K562 (cell line): Measurements from ENCODE around the gene TRAF1. TPM values are rescaled to one million over a fixed set of nuclear protein-coding genes. Genes with fewer than 3 reads are reported as not detected.

Experiments
- ARID2 ChIP-seq: fragments of 450-650 bp; IDR thresholded peaks from 2 replicates; pipeline ENCODE4 v1.6.1; 2017; ENCODE audit warnings: antibody characterized with exemption, mild to moderate bottlenecking
- ATF1 ChIP-seq, 2 experiments: fragments of 450-650 bp in 1 of 2; IDR thresholded peaks; 2 replicates each; pipeline ENCODE4 v1.6.1; 2016; ENCODE audit warnings: missing compliant biosample characterization in 1 of 2, missing genetic modification characterization in 1 of 2
- CUX1 ChIP-seq: fragments of 200-800 bp; sonication (Bioruptor generic); IDR thresholded peaks from 2 replicates; pipeline ENCODE4 v1.6.1; 2016; ENCODE audit warnings: missing genetic modification characterization, missing compliant biosample characterization
- MAFG ChIP-seq: fragments of 450-650 bp; conservative IDR thresholded peaks from 2 replicates; pipeline ENCODE4 v1.6.1; 2016; ENCODE audit warnings: missing genetic modification characterization, missing compliant biosample characterization
- MAFK ChIP-seq: IDR thresholded peaks from 2 replicates; pipeline ENCODE4 v1.6.1; 2011; ENCODE audit warnings: low read length, improper control_type of control experiment
- PTBP1 ChIP-seq: fragments of 200-400 bp; formaldehyde crosslinking; IDR thresholded peaks from 2 replicates; pipeline ENCODE4 v1.6.1; 2017; ENCODE audit warnings: low read depth, low read length
- RUNX1 ChIP-seq: sonication (generic); IDR thresholded peaks from 2 replicates; pipeline ENCODE4 v1.6.1; 2016; ENCODE audit warnings: antibody characterized with exemption, low read depth
- TAF9B ChIP-seq: fragments of 450-650 bp; IDR thresholded peaks from 2 replicates; pipeline ENCODE4 v1.6.1; 2018; ENCODE audit warnings: mild to moderate bottlenecking; ENCODE audit not compliant: partially characterized antibody
- YY1 ChIP-seq, 3 experiments: IDR thresholded peaks; 2 replicates each; pipeline ENCODE4 v1.6.1; 2011; ENCODE audit warnings: low read length in 2 of 3, mild to moderate bottlenecking in 2 of 3, moderate library complexity in 2 of 3, borderline replicate concordance in 1 of 3, control low read depth in 1 of 3, low read depth in 1 of 3; ENCODE audit not compliant: insufficient read depth in 3 of 3, insufficient replicate concordance in 2 of 3, control insufficient read depth in 1 of 3, insufficient read length in 1 of 3; ENCODE audit errors: extremely low read depth in 1 of 3
- ZNF274 ChIP-seq: IDR thresholded peaks from 2 replicates; pipeline ENCODE4 v1.6.1; 2011; ENCODE audit warnings: low read depth, mild to moderate bottlenecking, low read length, moderate library complexity, borderline replicate concordance
- polyA plus RNA-seq, 8 experiments: library from polyadenylated mRNA; depleted of rRNA in 4 of 8; stranded (reverse) in 5 of 8; unstranded in 3 of 8; fragments of >200 nt; fragmentation: Nextera tagmentation in 2 of 8; fragmentation: Illumina TruSeq in 1 of 8; extraction: Ambion mirVana in 2 of 8; extraction: Trizol in 1 of 8; gene quantifications; 2 replicates each; pipeline versions ENCODE4 v1.2.1 to v1.2.3, GENCODE V29; 2011 to 2014; ENCODE audit warnings: inconsistent platforms in 1 of 8, missing spikeins in 1 of 8
- total RNA-seq, 7 experiments: library from RNA; depleted of rRNA in 6 of 7; stranded (reverse); fragments of >200 nt in 6 of 7; fragmentation: Illumina TruSeq in 2 of 7; extraction: Trizol in 2 of 7; gene quantifications; 2 replicates each; pipeline versions ENCODE4 v1.2.1 to v1.2.3, GENCODE V29; 2011 to 2021; ENCODE audit warnings: low replicate concordance in 1 of 7
- TF ChIP-seq, protein P1 (sequence below): fragments of 450-650 bp; IDR thresholded peaks from 2 replicates; pipeline ENCODE4 v1.6.1; 2016; ENCODE audit warnings: mild to moderate bottlenecking, moderate library complexity

The TRAF1 gene
- total and polyA plus RNA-seq, 9 of the 15 experiments (the other 6 are each of a cell fraction or from before 2014, with no cell fraction given) = 0.01 to 1.1 (median 0.04) TPM; not detected in 2

GRCh38 chr9:120935383-120935857, 8.8 kb upstream of the TRAF1 start (continued):
- no peak for TF ChIP-seq CUX1 (CRISPR knock-in tag)
- TF ChIP-seq RUNX1 = no peak
- TF ChIP-seq TAF9B = no peak
- TF ChIP-seq ARID2 = no peak
- TF ChIP-seq ZNF274 = no peak
- TF ChIP-seq ATF1 (CRISPR knock-in tag; IDR thresholded peaks at IDR 0.05) = no peak
- TF ChIP-seq ATF1 (tag; IDR thresholded peaks at IDR 0.05) = 0 out of 2 replicates have a peak, but pooled peaks have one; percentile 18
- no peak for TF ChIP-seq MAFG (tag)
- no peak for TF ChIP-seq PTBP1
- no peak for TF ChIP-seq YY1 (IDR thresholded peaks at IDR 0.05; ENCODE audit: borderline replicate concordance in 1 of 3, control insufficient read depth in 1 of 3, extremely low read depth in 1 of 3, insufficient read depth in 3 of 3, insufficient read length in 1 of 3, insufficient replicate concordance in 2 of 3, low read depth in 1 of 3, low read length in 2 of 3)
- TF ChIP-seq, protein P1, sequence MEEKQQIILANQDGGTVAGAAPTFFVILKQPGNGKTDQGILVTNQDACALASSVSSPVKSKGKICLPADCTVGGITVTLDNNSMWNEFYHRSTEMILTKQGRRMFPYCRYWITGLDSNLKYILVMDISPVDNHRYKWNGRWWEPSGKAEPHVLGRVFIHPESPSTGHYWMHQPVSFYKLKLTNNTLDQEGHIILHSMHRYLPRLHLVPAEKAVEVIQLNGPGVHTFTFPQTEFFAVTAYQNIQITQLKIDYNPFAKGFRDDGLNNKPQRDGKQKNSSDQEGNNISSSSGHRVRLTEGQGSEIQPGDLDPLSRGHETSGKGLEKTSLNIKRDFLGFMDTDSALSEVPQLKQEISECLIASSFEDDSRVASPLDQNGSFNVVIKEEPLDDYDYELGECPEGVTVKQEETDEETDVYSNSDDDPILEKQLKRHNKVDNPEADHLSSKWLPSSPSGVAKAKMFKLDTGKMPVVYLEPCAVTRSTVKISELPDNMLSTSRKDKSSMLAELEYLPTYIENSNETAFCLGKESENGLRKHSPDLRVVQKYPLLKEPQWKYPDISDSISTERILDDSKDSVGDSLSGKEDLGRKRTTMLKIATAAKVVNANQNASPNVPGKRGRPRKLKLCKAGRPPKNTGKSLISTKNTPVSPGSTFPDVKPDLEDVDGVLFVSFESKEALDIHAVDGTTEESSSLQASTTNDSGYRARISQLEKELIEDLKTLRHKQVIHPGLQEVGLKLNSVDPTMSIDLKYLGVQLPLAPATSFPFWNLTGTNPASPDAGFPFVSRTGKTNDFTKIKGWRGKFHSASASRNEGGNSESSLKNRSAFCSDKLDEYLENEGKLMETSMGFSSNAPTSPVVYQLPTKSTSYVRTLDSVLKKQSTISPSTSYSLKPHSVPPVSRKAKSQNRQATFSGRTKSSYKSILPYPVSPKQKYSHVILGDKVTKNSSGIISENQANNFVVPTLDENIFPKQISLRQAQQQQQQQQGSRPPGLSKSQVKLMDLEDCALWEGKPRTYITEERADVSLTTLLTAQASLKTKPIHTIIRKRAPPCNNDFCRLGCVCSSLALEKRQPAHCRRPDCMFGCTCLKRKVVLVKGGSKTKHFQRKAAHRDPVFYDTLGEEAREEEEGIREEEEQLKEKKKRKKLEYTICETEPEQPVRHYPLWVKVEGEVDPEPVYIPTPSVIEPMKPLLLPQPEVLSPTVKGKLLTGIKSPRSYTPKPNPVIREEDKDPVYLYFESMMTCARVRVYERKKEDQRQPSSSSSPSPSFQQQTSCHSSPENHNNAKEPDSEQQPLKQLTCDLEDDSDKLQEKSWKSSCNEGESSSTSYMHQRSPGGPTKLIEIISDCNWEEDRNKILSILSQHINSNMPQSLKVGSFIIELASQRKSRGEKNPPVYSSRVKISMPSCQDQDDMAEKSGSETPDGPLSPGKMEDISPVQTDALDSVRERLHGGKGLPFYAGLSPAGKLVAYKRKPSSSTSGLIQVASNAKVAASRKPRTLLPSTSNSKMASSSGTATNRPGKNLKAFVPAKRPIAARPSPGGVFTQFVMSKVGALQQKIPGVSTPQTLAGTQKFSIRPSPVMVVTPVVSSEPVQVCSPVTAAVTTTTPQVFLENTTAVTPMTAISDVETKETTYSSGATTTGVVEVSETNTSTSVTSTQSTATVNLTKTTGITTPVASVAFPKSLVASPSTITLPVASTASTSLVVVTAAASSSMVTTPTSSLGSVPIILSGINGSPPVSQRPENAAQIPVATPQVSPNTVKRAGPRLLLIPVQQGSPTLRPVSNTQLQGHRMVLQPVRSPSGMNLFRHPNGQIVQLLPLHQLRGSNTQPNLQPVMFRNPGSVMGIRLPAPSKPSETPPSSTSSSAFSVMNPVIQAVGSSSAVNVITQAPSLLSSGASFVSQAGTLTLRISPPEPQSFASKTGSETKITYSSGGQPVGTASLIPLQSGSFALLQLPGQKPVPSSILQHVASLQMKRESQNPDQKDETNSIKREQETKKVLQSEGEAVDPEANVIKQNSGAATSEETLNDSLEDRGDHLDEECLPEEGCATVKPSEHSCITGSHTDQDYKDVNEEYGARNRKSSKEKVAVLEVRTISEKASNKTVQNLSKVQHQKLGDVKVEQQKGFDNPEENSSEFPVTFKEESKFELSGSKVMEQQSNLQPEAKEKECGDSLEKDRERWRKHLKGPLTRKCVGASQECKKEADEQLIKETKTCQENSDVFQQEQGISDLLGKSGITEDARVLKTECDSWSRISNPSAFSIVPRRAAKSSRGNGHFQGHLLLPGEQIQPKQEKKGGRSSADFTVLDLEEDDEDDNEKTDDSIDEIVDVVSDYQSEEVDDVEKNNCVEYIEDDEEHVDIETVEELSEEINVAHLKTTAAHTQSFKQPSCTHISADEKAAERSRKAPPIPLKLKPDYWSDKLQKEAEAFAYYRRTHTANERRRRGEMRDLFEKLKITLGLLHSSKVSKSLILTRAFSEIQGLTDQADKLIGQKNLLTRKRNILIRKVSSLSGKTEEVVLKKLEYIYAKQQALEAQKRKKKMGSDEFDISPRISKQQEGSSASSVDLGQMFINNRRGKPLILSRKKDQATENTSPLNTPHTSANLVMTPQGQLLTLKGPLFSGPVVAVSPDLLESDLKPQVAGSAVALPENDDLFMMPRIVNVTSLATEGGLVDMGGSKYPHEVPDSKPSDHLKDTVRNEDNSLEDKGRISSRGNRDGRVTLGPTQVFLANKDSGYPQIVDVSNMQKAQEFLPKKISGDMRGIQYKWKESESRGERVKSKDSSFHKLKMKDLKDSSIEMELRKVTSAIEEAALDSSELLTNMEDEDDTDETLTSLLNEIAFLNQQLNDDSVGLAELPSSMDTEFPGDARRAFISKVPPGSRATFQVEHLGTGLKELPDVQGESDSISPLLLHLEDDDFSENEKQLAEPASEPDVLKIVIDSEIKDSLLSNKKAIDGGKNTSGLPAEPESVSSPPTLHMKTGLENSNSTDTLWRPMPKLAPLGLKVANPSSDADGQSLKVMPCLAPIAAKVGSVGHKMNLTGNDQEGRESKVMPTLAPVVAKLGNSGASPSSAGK = peak; percentile 49; the same call in 1 of the 2 replicates
- no peak for TF ChIP-seq MAFK
